ENCODE data around the gene SETD7. TPM values are rescaled to one million over a fixed set of nuclear protein-coding genes. Genes with fewer than 3 reads are reported as not detected.

The SETD7 gene
- total RNA-seq, 1 experiment from 2014 or later: 29.6 TPM

DNA sequence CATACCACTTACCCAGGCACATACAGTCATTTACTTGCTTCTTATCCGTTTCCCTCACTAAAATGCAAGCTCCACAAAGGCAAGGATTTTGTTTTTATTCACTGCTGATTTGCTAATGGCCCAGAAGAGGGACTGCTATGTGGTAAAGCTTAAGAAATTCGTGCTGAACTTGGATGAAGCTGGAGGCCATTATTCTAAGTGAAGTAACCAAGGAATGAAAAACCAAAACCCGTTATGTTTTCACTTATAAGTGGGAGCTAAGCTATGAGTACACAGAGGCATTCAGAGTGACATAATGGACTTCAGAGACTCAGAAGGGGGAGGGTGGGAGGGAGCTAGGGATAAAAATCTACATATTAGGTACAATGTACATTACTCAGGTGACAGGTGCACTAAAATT, 54.9 kb downstream of the SETD7 start:
- no peak overlapping the region for H2AFZ ChIP-seq (ENCODE audit: low read length)
- POLR2A ChIA-PET (ENCODE audit: unreplicated experiment): no interaction called here

DNA sequence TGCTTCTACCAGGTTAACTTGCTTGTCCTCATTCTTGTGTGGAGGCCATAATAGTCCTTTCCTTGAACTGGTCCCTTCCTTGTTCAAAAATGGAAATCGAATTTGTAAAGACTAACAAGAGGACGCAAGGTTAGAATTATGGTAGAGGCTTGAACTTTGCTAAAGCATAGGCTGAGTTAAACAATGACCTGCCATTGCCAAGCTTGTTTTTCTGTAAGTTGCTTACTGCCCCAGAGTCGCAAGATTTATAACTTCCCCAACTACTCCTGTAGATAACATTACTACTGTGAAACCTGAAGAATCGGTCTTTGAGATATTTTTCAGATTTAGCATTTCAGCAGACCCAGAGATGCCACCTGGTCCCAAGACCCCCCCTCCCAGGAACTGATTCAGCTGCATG, 56.8 kb downstream of the SETD7 start:
- H2AFZ ChIP-seq (ENCODE audit: low read length): no peak overlapping the region
- no peak for ATAC-seq
- BruUV-seq (replicated peaks): no TSS peak
- TF ChIP-seq EZH2phosphoT487 (IDR thresholded peaks at IDR 0.05; ENCODE audit: borderline replicate concordance, low read length) (no peak), EZH2 (IDR thresholded peaks at IDR 0.05; ENCODE audit: low read length, unreplicated experiment) (no peak)
- TF ChIP-seq, protein P1, sequence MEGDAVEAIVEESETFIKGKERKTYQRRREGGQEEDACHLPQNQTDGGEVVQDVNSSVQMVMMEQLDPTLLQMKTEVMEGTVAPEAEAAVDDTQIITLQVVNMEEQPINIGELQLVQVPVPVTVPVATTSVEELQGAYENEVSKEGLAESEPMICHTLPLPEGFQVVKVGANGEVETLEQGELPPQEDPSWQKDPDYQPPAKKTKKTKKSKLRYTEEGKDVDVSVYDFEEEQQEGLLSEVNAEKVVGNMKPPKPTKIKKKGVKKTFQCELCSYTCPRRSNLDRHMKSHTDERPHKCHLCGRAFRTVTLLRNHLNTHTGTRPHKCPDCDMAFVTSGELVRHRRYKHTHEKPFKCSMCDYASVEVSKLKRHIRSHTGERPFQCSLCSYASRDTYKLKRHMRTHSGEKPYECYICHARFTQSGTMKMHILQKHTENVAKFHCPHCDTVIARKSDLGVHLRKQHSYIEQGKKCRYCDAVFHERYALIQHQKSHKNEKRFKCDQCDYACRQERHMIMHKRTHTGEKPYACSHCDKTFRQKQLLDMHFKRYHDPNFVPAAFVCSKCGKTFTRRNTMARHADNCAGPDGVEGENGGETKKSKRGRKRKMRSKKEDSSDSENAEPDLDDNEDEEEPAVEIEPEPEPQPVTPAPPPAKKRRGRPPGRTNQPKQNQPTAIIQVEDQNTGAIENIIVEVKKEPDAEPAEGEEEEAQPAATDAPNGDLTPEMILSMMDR (conservative IDR thresholded peaks at IDR 0.05; ENCODE audit: low read depth, low read length): no peak
- H3K4me1 ChIP-seq (ENCODE audit: insufficient read depth, low read length): no peaks in the 10 kb centered on the region
- H3F3A ChIP-seq (ENCODE audit: low read length, unreplicated experiment): no peaks in the 10 kb centered on the region
- no peak for DNase-seq
- ChIA-PET CTCF (no interaction called here), POLR2A (ENCODE audit: unreplicated experiment) (no interaction called here)
- intact Hi-C loops (cut with micrococcal nuclease): loop anchor here (2.0 to 10.0 kb wide), 2 partner anchors 58 to 84 kb away; partner anchors contain the start of gene SETD7
- no peak overlapping the region for H3K4me3 ChIP-seq (ENCODE audit: low read length)
- H3K4me2 ChIP-seq (ENCODE audit: low read length): no peak overlapping the region
- H3K79me2 ChIP-seq (ENCODE audit: low read length): no peaks in the 10 kb centered on the region
- H4K20me1 ChIP-seq (ENCODE audit: low read length): no peaks in the 10 kb centered on the region
- H3K27ac ChIP-seq (ENCODE audit: low read length): no peak overlapping the region
- H3K27me3 ChIP-seq (ENCODE audit: low read length): no peaks in the 10 kb centered on the region
- no peak overlapping the region for H3K9ac ChIP-seq (ENCODE audit: low read length)
- H3K9me2 ChIP-seq (replicated peaks; ENCODE audit: low read length): no peaks in the 10 kb centered on the region
- H3K9me3 ChIP-seq (ENCODE audit: low read length): no peaks in the 10 kb centered on the region
- no peaks in the 10 kb centered on the region for H3K36me3 ChIP-seq (ENCODE audit: low read depth, low read length)

More for the DNA sequence above, 54.9 kb downstream of the SETD7 start:
- no peaks in the 10 kb centered on the region for H3K9me2 ChIP-seq (replicated peaks; ENCODE audit: low read length)
- no peak overlapping the region for H3K4me3 ChIP-seq (ENCODE audit: low read length)
- H3F3A ChIP-seq (ENCODE audit: low read length, unreplicated experiment): no peaks in the 10 kb centered on the region
- no peaks in the 10 kb centered on the region for H3K27me3 ChIP-seq (ENCODE audit: low read length)
- TF ChIP-seq EZH2 (IDR thresholded peaks at IDR 0.05; ENCODE audit: low read length, unreplicated experiment): no peak
- no peak for TF ChIP-seq EZH2phosphoT487 (IDR thresholded peaks at IDR 0.05; ENCODE audit: borderline replicate concordance, low read length)
- TF ChIP-seq, protein P1 (conservative IDR thresholded peaks at IDR 0.05; ENCODE audit: low read depth, low read length): no peak
- no peaks in the 10 kb centered on the region for H3K36me3 ChIP-seq (ENCODE audit: low read depth, low read length)
- H3K79me2 ChIP-seq (ENCODE audit: low read length): no peaks in the 10 kb centered on the region
- no peaks in the 10 kb centered on the region for H3K9me3 ChIP-seq (ENCODE audit: low read length)
- H3K4me1 ChIP-seq (ENCODE audit: insufficient read depth, low read length): no peaks in the 10 kb centered on the region
- ATAC-seq: no peak
- no peak overlapping the region for H3K4me2 ChIP-seq (ENCODE audit: low read length)
- no TSS peak for BruUV-seq (replicated peaks)
- H3K27ac ChIP-seq (ENCODE audit: low read length): no peak overlapping the region
- H3K9ac ChIP-seq (ENCODE audit: low read length): no peak overlapping the region
- no peaks in the 10 kb centered on the region for H4K20me1 ChIP-seq (ENCODE audit: low read length)
- CTCF ChIA-PET: no interaction called here
- no peak for DNase-seq
- intact Hi-C loops (cut with micrococcal nuclease): no loop called here

- Histone ChIP-seq H3K27me3 (ENCODE audit: low read length) (no peaks in the 10 kb centered on the region), H4K20me1 (ENCODE audit: low read length) (no peaks in the 10 kb centered on the region), H3K79me2 (ENCODE audit: low read length) (no peaks in the 10 kb centered on the region), H3K4me3 (ENCODE audit: low read length) (no peak overlapping the region), H3K9me2 (replicated peaks; ENCODE audit: low read length) (no peaks in the 10 kb centered on the region), H3K9ac (ENCODE audit: low read length) (no peak overlapping the region), H2AFZ (ENCODE audit: low read length) (no peak overlapping the region), H3K27ac (ENCODE audit: low read length) (no peak overlapping the region), H3K4me2 (ENCODE audit: low read length) (no peak overlapping the region), H3K9me3 (ENCODE audit: low read length) (no peaks in the 10 kb centered on the region), H3K36me3 (ENCODE audit: low read depth, low read length) (no peaks in the 10 kb centered on the region), H3F3A (ENCODE audit: low read length, unreplicated experiment) (no peaks in the 10 kb centered on the region), H3K4me1 (ENCODE audit: insufficient read depth, low read length) (no peaks in the 10 kb centered on the region)
- no TSS peak for BruUV-seq (replicated peaks)
- ChIA-PET CTCF (interaction anchor here (0.6 kb wide), 1 partner anchor 467 kb away, joined by 3 read pairs; no protein-coding TSS in a partner anchor), POLR2A (ENCODE audit: unreplicated experiment) (no interaction called here)
- intact Hi-C loops (cut with micrococcal nuclease): loop anchor here (10.0 kb wide), 1 partner anchor 78 kb away; no protein-coding TSS in a partner anchor
- DNase-seq (no peak), ATAC-seq (no peak)
- TF ChIP-seq EZH2phosphoT487 (IDR thresholded peaks at IDR 0.05; ENCODE audit: borderline replicate concordance, low read length): no peak
- TF ChIP-seq, protein P1 (conservative IDR thresholded peaks at IDR 0.05; ENCODE audit: low read depth, low read length): no peak
- no peak for TF ChIP-seq EZH2 (IDR thresholded peaks at IDR 0.05; ENCODE audit: low read length, unreplicated experiment)
Observed at GRCh38 chr4:139493176-139493575, 62.8 kb downstream of the SETD7 start.

Measured in PC-3 (cell line).